T-helper 2 cell treated with Interferon-gamma antibody and Interleukin-4, amounts not matched to agents 100 ng/mL and 5 ng/mL, for 36 hours (primary cell): ENCODE measurements around the gene ACTR1B. TPM values are rescaled to one million over a fixed set of nuclear protein-coding genes. Genes with fewer than 3 reads are reported as not detected.
"Not testable (repeated sequence)": the region's sequence is repeated elsewhere in the genome, so short reads cannot be mapped to it uniquely, and the experiment has no call there.

ENCODE experiments used
- intact Hi-C: fragments of 100-400 bp; cut with micrococcal nuclease; formaldehyde crosslinking; loops from one replicate; pipeline ENCODE4 v1.15.1; 2023
- total RNA-seq: library from RNA; stranded (reverse); gene quantifications from 2 replicates; pipeline ENCODE4 v1.2.3, GENCODE V29; 2022

ACTR1B gene
- total RNA-seq: 77.0 and 77.9 TPM in 2 replicates

GRCh38 chr2:97663962-97664635, at the start of gene ACTR1B:
TSS of gene ACTR1B (minus strand) at chr2:97664044. CDS start at chr2:97663890, 154 bp downstream.
- intact Hi-C loops: loop anchor here (1.0 to 2.0 kb wide), 3 partner anchors 19 to 73 kb away; no protein-coding TSS in a partner anchor

DNA sequence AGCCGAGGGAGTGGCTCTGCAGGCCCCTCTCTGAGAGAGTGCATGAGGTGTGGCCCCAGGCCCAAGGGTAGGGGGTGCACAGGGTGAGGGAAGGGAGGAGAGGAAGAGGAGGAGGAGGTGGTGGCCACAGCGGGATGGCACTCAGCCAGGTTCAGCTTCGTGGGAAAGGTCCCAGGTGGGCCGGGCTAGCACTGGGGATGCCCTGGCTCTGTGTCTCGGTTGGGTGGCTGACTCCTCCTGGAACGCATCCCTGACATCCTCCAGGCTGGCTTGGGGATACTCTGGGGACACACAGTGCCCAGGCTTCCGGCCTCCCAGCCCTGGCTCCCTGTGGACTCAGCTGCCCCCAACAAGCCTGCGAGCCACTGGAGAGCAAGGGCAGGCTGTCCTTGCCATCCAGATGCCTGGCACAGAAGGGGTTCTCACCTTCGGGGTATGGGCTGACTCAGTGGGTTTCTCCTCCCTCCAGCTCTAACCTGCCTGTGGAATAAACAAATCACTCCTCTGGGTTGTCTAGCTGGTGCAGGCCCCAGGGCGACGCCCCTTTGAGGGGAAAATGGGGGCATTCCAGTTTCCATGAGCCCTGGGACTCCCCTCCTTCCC, 49.0 kb upstream of the ACTR1B start:
- intact Hi-C loops: no loop called here

DNA sequence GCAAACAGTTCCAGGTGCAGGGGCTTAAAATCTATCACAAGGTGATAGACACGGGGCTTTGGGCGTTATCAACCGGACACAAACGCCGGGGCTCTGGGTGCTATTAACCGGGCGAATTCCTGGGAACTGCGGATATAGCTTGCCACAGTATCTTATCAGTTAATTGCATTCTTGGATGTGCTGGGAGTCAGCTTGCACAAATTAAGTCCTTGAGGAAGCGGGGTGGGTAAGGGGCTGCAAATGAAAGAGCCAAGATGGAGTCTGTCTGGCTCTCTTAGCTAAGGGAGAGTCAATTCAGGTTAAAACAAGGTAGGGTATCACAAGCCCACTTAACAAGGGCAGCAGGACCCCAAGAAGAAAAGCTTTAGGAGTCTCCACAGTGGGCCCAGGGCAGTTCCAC, 48.3 kb upstream of the ACTR1B start:
- intact Hi-C loops: not testable (repeated sequence)

DNA sequence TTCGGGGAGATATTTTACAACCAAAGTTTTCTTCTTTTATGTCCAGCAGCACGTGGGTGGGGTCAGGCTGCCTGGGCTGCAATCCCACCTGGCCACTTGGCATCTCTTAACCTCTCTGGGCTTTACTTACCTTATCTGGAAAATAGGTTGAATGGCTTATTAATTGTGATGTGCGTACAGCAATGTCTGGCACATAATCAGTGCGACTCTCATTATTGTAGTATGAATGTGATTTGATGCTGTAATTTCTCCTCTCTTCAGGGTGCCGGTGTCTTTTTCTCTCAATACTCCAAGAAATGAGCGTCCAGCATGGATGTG, 47.5 kb upstream of the ACTR1B start:
- intact Hi-C loops: no loop called here

GRCh38 chr2:97708608-97709007, 44.8 kb upstream of the ACTR1B start:
- intact Hi-C loops: no loop called here

- intact Hi-C loops: no loop called here
These were observed 44.2 kb upstream of the ACTR1B start for GRCh38 chr2:97708048-97708380.

DNA sequence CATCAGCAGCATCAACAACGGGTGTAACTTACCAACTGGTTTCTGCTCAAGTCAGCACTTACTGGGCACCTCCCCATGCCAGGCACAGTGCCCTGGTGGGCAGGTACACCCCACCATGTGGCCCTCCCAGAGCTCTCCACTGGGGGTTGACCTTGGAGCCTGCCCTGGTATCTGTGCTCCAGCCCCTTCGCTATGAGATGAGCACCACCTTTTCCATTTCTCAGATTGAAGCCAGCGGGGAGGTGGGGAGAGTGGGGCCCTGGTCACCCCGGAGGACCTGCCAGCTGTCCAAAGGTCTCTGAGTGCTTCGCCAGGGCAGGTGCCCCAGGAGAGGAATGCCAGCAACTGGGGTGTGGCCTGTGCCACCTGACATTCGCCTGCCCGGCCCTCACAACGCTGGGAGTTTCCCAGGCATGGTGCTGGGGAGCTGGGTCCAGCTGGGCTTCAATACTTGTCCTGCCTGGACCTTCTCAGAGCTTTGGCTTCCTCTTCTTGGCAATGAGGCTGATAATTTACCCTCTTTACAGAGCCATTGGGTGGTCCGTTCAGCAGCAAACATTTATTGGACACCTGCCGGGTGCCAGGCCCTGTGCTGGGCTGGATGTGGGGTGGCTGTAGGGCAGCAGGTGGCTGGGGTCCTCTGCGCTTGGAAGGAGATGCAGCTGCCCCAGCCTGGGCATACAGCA, 43.7 kb upstream of the ACTR1B start:
- intact Hi-C loops: no loop called here

- intact Hi-C loops: no loop called here
These were observed 43.0 kb upstream of the ACTR1B start for GRCh38 chr2:97706708-97707345.

DNA sequence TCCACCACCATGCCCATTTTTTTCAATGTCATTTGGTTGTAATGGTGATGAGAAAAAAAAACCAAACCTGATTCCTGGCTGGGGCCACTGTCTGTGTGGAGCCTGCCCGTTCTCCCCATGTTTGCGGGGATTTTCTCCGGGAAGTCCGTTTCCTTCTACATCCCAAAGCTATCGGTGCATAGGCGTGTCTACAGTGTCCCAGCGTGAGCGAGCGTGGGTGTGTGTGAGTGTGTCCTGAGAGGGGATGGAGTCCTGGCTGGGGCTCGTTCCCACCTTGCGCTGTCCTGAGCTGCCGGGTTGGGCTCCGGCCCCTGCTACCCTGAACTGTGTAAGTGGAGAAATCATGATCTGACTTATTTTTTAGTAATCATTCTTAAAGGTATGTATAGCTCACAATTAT, 42.3 kb upstream of the ACTR1B start:
- intact Hi-C loops: no loop called here

DNA sequence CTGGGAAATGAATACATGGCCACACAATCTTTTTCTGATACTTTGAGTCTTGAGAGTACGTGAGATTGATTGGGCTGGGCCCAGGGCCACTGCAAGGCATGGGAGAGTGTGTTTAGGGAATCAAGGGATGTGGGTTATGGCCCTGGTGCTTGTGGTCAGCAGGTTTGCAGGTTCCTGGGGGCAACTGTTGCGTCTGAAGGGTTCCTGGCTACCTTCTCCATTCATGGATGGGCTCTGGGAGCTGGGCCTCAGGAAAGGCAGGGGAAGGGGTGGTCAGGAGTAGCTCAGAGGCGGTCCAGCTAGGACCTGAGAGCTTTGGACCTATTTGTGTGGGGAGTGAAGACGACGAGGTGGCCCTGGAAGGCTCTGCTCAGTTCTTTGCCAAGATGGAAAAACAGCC, 41.1 kb upstream of the ACTR1B start:
- intact Hi-C loops: no loop called here

DNA sequence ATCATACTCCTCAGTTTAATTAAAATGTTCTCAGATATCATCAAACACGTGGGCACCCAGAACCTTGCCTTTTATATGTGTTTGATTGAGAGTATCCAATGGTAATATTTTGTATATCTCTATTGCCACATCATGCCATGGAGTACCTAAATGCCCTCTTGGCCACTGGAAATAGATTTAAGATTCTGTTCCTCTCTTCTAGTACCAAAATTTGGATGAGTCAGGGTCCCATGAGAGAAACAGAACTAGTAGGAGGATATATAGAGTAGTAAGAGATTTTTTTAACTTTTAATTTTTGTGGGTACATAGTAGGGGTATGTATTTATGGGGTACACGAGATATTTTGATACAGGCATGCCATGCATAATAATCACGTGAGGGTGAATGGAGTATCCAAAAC, 39.9 kb upstream of the ACTR1B start:
- intact Hi-C loops: no loop called here

DNA sequence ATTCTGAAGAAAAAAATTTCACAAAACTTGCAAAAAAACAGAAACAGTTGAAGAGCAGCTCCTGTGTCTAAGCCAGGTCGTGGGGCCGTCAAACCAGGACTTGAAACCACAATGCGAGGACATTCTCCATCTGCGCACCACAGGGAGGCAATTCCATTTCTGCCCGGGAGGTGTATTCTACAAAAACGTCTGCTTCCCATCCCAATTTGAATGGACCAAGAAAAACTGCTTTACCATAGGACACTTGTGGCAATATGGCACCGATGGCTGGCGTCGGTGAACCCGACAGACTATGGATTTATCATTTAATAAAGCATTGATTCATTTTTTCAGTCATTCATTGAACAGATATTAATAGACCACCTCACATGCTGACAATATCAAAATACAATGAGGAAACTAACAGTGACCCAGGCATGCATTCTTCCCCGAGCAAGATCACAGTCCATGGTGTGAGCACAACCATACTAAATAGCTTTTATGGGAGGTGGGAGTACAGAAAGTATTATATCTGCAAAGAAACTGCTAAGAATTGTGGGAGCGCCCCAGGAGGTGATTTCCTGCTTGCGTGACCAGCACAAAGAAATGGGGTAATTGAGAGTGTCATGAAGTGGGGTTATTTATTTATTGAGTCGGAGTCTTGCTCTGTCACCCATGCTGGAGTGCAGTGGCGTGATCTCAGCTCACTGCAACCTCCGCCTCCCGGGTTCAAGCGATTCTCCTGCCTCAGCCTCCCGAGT, 39.1 kb upstream of the ACTR1B start:
- intact Hi-C loops: no loop called here

DNA sequence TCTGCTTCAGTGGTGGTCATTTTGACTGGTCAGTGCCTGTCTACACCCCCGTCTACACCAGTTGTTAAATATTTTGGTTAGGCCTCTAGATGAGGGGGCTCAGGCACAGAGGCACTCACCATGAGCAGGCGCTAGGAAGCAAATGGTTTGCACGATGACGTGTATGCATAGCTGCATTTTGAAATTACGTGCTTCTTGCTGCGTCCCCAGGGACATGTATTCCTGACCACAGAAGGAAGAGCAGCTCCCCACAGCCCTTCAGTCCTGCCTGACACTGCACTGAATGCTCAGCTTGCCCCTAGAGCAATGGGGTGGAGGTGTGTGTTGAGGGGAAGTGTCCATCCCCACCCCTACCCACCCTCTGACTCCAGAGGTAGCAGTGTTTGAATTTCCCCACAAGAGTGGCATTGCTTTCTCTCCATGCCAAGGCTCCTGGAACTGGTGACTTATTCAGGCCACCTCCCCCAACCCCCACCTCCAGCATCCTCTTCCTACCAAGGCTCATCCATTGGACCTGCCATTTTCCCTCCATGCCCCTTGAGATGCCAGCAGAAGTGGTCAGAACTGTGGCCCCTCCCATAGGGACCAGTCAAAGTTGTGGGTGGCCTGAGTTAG, 38.1 kb upstream of the ACTR1B start:
- intact Hi-C loops: loop anchor here (2.0 kb wide), 2 partner anchors 47 to 683 kb away; no protein-coding TSS in a partner anchor

GRCh38 chr2:97701186-97701585, 37.3 kb upstream of the ACTR1B start:
- intact Hi-C loops: loop anchor here (2.0 kb wide), 2 partner anchors 48 to 684 kb away; no protein-coding TSS in a partner anchor

DNA sequence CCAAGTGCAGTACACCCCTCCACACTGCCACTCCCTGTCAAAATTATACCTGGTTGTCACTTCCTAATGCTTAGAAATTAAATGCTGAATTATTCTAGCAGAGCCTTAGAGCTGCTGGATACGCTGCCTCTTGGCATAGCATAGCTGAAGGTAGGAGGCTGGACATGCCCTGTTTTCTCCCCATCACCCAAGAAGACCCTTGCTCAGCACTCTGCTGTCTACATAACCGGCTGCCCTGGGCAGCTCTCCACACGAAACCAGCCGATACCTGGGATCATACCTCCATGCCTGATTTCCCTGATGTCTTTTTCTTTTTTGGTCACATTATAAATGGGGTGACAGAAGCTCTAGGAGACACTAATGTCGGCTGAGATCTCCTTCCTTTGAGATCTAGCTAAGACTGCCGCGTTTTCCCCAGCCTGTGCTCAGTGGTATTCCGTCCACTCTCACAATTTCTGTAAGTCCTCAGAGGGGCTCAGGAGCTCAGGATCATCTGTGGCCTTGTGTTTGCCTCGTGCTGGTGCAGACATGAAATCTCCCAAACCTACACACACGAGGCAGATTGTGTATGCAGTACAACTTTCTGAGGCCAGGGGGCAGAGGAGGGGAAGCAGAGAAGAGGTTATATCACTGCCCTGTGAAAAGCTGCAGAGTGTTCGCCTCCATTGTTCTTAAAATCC, 36.1 kb upstream of the ACTR1B start:
- intact Hi-C loops: loop anchor here (2.0 to 5.0 kb wide), 3 partner anchors 49 to 685 kb away; partner anchors contain the start of gene COX5B

DNA sequence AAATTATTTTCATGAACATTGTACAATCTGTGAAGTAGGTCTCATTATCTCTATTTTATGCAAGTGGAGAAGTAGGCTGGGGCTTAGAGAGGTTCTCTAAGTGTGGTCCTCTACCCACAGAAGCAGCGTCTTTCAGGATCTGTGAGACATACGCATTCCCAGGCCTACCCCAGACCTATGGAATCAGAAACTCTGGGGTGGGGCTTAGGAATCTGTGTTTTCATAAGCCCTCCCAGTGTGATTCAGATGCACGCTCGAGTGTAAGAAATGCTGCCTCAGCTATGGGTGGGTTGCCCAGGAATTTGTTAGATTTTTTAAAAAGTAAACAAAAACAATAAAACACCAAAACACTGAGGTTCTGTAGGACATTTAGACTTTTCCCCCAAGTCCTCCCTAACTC, 34.7 kb upstream of the ACTR1B start:
- intact Hi-C loops: loop anchor here (5.0 kb wide), 1 partner anchor 51 kb away; the partner anchor contains the start of gene COX5B

GRCh38 chr2:97697252-97698235, 33.7 kb upstream of the ACTR1B start:
- intact Hi-C loops: loop anchor here (1.0 to 5.0 kb wide), 3 partner anchors 33 to 107 kb away; partner anchors contain the start of genes ACTR1B and COX5B

DNA sequence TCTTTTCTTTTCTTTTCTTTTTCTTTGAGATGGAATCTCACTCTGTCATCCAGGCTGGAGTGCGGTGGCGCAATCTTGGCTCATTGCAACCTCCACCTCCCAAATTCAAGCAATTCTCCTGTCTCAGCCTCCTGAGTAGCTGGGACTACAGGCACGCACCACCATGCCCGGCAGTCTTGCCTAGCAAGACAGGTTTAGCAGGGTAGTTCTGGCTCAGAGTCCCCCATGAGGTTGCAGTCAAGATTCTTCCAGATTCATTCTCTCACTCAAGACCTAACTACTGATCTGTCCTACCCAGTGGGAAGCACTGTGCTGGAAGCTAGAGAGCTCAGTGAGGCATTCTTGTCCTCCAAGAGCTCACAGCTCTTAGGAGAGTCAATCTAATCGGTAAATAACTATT, 31.9 kb upstream of the ACTR1B start:
- intact Hi-C loops: loop anchor here (2.0 to 5.0 kb wide), 2 partner anchors 48 to 105 kb away; partner anchors contain the start of gene COX5B

GRCh38 chr2:97693476-97693875, 29.6 kb upstream of the ACTR1B start:
- intact Hi-C loops: no loop called here
